Tibial nerve (tissue), 4 donors: ENCODE results near the gene CSF1R.

ENCODE experiments used
- EP300 ChIP-seq, 2 donors: sonication (generic); formaldehyde crosslinking; IDR thresholded peaks; one replicate each; pipeline ENCODE4 v1.6.1; 2017; ENCODE audit warnings: antibody characterized with exemption in 2 of 2, mild to moderate bottlenecking in 1 of 2
- TF ChIP-seq, protein P1 (sequence below), 5 experiments: fragments of 200-600 bp in 3 of 5; fragments of 450-650 bp in 2 of 5; sonication (generic) in 3 of 5; IDR thresholded peaks; one replicate each; pipeline ENCODE4 v1.5.1; 2016 to 2019; ENCODE audit warnings: antibody characterized with exemption in 5 of 5, mild to moderate bottlenecking in 3 of 5, moderate library complexity in 2 of 5

DNA sequence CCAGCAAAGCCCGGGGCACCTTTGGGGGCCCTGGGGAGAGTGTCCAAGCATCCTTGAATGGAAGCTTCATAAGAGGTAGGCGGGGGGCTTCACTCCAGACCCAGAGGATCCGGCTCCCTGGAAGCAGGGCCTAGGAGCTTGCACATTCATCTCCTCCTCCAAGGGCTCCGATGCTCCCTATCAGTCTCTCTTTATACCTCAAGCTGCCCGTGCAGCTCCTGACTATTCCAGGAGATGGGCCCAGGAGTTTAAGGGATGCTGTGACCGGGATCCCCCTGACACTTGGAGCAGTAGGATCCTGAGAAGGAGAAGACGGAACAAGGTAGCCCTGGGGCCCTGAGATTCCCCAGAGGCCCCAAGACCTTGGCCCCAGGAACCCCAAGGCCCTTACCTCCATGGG is 25.9 kb downstream of the CSF1R start:
- TF ChIP-seq, protein P1, sequence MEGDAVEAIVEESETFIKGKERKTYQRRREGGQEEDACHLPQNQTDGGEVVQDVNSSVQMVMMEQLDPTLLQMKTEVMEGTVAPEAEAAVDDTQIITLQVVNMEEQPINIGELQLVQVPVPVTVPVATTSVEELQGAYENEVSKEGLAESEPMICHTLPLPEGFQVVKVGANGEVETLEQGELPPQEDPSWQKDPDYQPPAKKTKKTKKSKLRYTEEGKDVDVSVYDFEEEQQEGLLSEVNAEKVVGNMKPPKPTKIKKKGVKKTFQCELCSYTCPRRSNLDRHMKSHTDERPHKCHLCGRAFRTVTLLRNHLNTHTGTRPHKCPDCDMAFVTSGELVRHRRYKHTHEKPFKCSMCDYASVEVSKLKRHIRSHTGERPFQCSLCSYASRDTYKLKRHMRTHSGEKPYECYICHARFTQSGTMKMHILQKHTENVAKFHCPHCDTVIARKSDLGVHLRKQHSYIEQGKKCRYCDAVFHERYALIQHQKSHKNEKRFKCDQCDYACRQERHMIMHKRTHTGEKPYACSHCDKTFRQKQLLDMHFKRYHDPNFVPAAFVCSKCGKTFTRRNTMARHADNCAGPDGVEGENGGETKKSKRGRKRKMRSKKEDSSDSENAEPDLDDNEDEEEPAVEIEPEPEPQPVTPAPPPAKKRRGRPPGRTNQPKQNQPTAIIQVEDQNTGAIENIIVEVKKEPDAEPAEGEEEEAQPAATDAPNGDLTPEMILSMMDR (IDR thresholded peaks at IDR 0.05), result no peak
- TF ChIP-seq EP300 (IDR thresholded peaks at IDR 0.05), result no peak
